ENCODE measurements around the gene MIF4GD. TPM values are rescaled to one million over a fixed set of nuclear protein-coding genes. Genes with fewer than 3 reads are reported as not detected.
"Not testable (repeated sequence)": the region's sequence is repeated elsewhere in the genome, so short reads cannot be mapped to it uniquely, and the experiment has no call there.

MIF4GD gene
- polyA plus RNA-seq, 1 donor = 23.2 TPM

DNA sequence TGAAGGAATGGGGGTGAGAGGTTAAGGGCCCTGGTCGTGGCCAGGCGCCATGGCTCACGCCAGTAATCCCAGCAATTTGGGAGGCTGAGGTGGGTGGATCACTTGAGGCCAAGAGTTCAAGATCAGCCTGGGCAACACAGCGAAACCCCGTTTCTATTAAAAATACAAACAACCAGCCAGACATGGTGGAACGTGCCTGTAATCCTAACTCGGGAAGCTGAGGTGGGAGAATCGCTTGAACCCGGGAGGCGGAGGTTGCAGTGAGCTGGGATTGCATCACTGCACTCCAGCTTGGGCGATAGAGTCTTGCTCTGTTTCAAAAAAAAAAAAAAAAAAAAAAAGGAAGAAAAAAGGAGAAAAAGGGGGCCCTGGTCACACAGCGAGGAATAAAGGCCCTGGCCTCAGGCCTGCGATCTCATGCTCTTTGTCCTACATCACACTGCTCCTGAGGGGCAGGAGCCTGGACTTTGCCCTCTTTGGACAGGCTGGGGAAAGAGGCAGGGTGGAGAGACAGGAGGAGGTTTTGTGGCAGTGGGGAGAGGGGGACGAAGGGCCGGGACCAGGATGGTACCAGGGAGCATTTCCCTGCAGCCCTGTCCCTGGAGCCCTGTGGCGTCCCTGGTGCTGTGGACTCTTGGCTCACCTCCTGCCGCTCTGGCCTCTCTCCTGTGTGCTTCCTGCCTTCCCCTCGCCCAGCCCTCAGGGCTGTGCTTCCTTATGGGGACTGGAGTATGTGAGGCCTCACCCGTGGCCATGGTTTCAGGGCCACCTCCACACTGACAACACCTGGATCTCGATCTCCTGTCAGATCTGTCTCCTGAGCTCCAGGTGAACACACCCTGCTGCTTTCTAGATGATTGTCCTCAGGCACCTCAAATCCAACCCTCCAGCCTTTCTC, 38.0 kb upstream of the MIF4GD start:
- H3K4me3 ChIP-seq (ENCODE audit: low read length) = no peak overlapping the region
- no CpG with 5 or more reads among the region's 20 CpGs for WGBS (ENCODE audit: insufficient coverage, low lambda C conversion rate)
- peak overlapping the region; percentile 90 for H3K27ac ChIP-seq (ENCODE audit: low read length)
- no peaks in the 10 kb centered on the region for H3K27me3 ChIP-seq (ENCODE audit: control insufficient read depth, insufficient read depth, low read length)
- no peaks in the 10 kb centered on the region for H3K36me3 ChIP-seq (ENCODE audit: control insufficient read depth, insufficient read depth, low read length)
- no peaks in the 10 kb centered on the region for H3K9me3 ChIP-seq (ENCODE audit: control insufficient read depth, low read depth, low read length)
- peaks cover 22% of the 10 kb centered on the region for H3K4me1 ChIP-seq (ENCODE audit: control insufficient read depth, insufficient read depth, low read length)
- peak; percentile 87 to 96 for DNase-seq

DNA sequence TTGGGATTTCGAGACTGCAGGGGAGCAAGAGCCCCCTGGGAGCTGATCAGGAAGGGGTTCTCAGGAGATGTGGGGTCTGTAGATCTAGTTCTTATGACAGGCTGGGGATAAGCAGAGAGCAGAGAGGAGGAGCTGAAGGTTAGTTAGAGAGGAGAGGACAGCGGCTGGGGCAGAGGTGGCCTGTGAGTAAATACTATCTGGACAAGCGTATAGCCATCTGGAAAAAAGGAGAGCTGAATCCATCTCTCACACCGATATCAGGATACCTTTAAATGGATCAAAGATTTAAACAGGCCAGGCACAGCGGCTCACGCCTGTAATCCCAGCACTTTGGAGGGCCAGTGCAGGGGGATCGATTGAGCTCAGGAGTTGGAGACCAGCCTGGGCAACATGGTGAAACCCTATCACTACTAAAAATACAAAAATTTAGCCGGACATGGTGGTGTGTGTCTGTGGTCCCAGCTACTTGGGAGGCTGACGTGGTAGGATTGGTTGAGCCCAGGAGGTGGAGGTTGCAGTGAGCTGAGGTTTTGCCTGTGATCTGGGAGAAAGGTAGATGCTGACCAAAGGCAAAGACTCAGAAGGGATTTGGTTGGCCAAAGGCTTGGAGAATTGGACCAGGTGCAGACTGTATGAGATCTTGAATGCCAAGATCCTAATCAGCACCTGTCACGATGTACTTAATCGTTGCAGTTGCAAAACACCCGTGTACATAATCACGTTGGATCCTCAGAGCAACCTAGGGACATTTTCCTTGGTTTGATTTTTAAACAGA, 37.1 kb upstream of the MIF4GD start:
- Histone ChIP-seq H3K36me3 (ENCODE audit: control insufficient read depth, insufficient read depth, low read length) (no peaks in the 10 kb centered on the region), H3K27ac (ENCODE audit: low read length) (peak overlapping the region; percentile 90), H3K27me3 (ENCODE audit: control insufficient read depth, insufficient read depth, low read length) (no peaks in the 10 kb centered on the region), H3K9me3 (ENCODE audit: control insufficient read depth, low read depth, low read length) (no peaks in the 10 kb centered on the region), H3K4me3 (ENCODE audit: low read length) (no peak overlapping the region), H3K4me1 (ENCODE audit: control insufficient read depth, insufficient read depth, low read length) (peaks cover 22% of the 10 kb centered on the region)
- WGBS (ENCODE audit: insufficient coverage, low lambda C conversion rate) = 100% methylated on average over 1 of the region's 13 CpGs
- no peak for DNase-seq

DNA sequence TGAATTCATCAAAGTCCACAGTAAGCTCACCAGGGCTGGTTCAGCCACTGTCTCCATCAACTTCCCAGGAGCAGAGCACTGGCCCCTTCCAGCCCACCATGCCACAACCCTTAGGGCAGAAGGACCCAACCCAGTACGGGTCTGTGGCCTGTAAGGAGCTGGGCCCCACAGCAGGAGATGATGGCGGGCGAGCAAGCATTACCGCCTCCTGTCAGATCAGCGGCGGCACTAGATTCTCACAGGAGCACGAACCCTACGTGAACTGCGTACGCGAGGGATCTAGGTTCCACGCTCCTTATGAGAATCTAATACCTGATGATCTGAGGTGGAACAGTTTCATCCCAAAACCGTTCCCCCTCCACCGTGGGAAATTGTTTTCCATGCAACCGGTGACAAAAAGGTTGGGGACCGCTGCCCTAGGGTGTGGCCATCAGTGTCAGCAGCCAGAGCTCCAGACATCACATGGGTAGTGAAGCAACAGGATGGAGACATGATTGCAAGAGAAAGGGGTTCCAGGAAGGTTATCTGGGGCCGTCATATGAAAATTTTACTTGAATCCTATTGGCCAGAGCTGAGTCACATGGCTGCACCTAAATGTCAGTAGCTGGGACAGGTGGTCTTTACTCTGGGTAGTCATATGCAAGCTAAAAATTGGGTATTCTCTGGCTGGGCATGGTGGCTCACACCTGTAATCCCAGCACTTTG, 30.6 kb upstream of the MIF4GD start:
- H3K9me3 ChIP-seq (ENCODE audit: control insufficient read depth, low read depth, low read length) = no peaks in the 10 kb centered on the region
- no peaks in the 10 kb centered on the region for H3K27me3 ChIP-seq (ENCODE audit: control insufficient read depth, insufficient read depth, low read length)
- WGBS (ENCODE audit: insufficient coverage, low lambda C conversion rate) = no CpG with 5 or more reads among the region's 17 CpGs
- H3K4me3 ChIP-seq (ENCODE audit: low read length) = no peak overlapping the region
- no peak for DNase-seq
- H3K27ac ChIP-seq (ENCODE audit: low read length) = no peak overlapping the region
- H3K4me1 ChIP-seq (ENCODE audit: control insufficient read depth, insufficient read depth, low read length) = no peaks in the 10 kb centered on the region
- H3K36me3 ChIP-seq (ENCODE audit: control insufficient read depth, insufficient read depth, low read length) = no peaks in the 10 kb centered on the region

DNA sequence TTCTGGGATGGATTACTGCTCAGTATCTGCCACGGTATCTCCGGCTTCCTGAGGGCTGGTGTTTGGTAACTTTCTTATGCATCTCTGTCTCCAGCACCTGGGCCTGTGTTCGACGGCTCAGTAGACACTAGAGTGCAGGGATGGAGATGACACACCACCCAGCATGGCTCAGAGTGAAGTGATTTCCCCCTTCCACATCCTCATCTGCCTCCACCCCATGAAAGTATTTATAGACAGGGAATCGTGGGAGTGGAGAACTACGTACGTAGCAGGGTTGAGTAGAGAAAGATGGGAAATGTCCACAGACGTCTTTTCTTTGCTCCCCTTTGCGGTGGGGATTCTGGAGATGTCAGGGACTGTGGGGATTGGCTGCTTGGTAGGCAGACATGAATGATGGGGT, 30.0 kb upstream of the MIF4GD start:
- WGBS (ENCODE audit: insufficient coverage, low lambda C conversion rate) = no CpG with 5 or more reads among the region's 9 CpGs
- Histone ChIP-seq H3K27me3 (ENCODE audit: control insufficient read depth, insufficient read depth, low read length) (no peaks in the 10 kb centered on the region), H3K4me1 (ENCODE audit: control insufficient read depth, insufficient read depth, low read length) (no peaks in the 10 kb centered on the region), H3K27ac (ENCODE audit: low read length) (no peak overlapping the region), H3K9me3 (ENCODE audit: control insufficient read depth, low read depth, low read length) (no peaks in the 10 kb centered on the region), H3K36me3 (ENCODE audit: control insufficient read depth, insufficient read depth, low read length) (no peaks in the 10 kb centered on the region), H3K4me3 (ENCODE audit: low read length) (no peak overlapping the region)
- DNase-seq = no peak

DNA sequence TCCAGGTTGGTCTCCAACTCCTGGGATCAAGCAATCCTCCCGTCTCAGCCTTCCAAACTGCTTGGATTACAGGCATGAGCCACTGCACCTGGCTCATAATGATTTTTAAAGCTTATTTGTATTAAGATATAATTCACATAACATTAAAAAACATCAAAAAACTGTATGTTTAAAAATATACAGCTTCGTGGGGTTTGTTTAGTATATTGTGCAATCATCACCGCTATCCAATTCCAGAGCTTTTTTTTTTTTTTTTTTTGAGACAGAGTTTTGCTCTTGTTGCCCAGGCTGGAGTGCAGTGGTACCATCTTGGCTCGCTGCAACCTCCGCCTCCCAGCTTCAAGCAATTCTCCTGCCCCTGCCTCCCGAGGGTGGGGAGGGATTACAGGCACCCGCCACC, 29.2 kb upstream of the MIF4GD start:
- no CpG with 5 or more reads among the region's 7 CpGs for WGBS (ENCODE audit: insufficient coverage, low lambda C conversion rate)
- Histone ChIP-seq H3K4me1 (ENCODE audit: control insufficient read depth, insufficient read depth, low read length) (peaks cover 7% of the 10 kb centered on the region), H3K9me3 (ENCODE audit: control insufficient read depth, low read depth, low read length) (no peaks in the 10 kb centered on the region)

DNA sequence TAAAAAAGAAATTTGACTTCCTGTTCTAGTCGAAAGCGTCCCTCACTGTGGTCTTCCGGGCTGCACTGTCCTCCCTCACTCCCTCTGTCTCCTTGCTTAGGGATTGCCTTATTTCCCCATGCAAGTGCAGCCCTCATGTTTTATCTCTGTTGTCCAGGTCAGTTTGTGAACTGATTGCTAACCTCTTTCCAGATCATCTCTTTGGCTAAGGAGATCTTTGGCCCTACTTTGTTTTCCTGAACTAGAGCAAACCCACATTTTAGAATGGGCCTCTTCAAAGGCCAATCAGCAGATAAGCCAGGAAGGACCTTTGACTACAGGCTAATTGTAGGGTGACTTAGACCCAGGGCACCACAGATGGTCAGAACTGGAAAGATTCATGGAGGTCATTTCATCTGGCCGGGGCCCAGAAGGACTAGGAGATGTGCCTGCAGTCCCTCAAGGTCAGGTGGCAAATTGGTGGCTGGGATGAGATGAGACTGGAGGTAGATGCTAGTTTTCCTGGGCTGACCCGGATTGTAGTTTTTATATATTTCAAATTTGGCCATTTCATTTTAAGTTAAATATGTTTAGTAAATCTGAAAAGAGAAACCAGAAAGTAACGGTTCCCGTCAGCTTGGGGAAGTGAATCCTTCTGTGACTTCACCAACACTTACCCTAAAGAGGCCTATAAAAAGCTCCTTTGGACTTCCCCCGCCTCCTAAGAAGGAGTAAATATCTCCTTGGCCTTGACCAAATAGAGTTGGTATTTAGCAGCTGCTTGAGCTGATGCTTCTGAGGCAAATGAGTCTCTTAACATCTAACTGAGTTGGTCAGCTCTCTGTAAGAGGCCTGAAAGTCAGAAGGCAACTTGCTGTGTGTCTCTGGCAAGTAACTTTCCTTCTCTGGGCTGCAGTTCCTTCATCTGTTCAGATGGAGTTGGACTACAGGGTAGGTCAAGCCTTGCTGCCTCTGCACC, 24.4 kb upstream of the MIF4GD start:
- H3K4me3 ChIP-seq (ENCODE audit: low read length) = no peak overlapping the region
- peak overlapping the region; percentile 27 for H3K27ac ChIP-seq (ENCODE audit: low read length)
- no peaks in the 10 kb centered on the region for H3K27me3 ChIP-seq (ENCODE audit: control insufficient read depth, insufficient read depth, low read length)
- peak; percentile 32 to 46 for DNase-seq
- peaks cover 15% of the 10 kb centered on the region for H3K4me1 ChIP-seq (ENCODE audit: control insufficient read depth, insufficient read depth, low read length)
- no peaks in the 10 kb centered on the region for H3K36me3 ChIP-seq (ENCODE audit: control insufficient read depth, insufficient read depth, low read length)
- no peaks in the 10 kb centered on the region for H3K9me3 ChIP-seq (ENCODE audit: control insufficient read depth, low read depth, low read length)
- WGBS (ENCODE audit: insufficient coverage, low lambda C conversion rate) = 71% methylated on average over 1 of the region's 8 CpGs

More for the DNA sequence above, 29.2 kb upstream of the MIF4GD start:
- no peaks in the 10 kb centered on the region for H3K36me3 ChIP-seq (ENCODE audit: control insufficient read depth, insufficient read depth, low read length)
- H3K27me3 ChIP-seq (ENCODE audit: control insufficient read depth, insufficient read depth, low read length) = no peaks in the 10 kb centered on the region
- H3K27ac ChIP-seq (ENCODE audit: low read length) = no peak overlapping the region
- no peak overlapping the region for H3K4me3 ChIP-seq (ENCODE audit: low read length)
- DNase-seq = no peak

DNA sequence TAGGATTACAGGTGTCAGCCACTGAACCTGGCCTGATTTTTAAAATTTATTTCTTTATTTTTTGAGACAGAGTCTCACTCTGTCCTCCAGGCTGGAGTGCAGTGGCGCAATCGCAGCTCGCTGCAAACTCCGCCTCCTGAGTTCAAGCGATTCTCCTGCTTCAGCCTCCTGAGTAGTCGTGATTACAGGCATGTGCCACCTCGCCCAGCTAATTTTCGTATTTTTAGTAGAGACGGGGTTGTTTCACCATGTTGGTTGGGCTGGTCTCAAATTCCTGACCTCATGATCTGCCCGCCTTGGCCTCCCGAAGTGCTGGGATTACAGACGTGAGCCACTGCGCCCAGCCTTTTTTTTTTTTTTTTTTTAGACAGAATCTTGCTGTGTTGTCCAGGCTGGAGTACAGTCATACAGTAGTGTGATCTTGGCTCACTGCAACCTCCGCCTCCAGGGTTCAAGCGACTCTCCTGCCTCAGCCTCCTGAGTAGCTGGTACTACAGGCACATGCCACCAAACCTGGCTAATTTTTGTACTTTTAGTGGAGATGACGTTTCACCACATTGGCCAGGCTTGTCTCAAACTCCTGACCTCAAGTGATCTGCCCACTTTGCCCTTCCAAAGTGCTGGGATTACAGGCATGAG, 21.9 kb upstream of the MIF4GD start:
- not testable (repeated sequence) for H3K9me3 ChIP-seq (ENCODE audit: control insufficient read depth, low read depth, low read length); DNase-seq; H3K36me3 ChIP-seq (ENCODE audit: control insufficient read depth, insufficient read depth, low read length); H3K27ac ChIP-seq (ENCODE audit: low read length); H3K27me3 ChIP-seq (ENCODE audit: control insufficient read depth, insufficient read depth, low read length); H3K4me3 ChIP-seq (ENCODE audit: low read length)
- H3K4me1 ChIP-seq (ENCODE audit: control insufficient read depth, insufficient read depth, low read length) = peaks cover 22% of the 10 kb centered on the region
- WGBS (ENCODE audit: insufficient coverage, low lambda C conversion rate) = no CpG with 5 or more reads among the region's 16 CpGs

DNA sequence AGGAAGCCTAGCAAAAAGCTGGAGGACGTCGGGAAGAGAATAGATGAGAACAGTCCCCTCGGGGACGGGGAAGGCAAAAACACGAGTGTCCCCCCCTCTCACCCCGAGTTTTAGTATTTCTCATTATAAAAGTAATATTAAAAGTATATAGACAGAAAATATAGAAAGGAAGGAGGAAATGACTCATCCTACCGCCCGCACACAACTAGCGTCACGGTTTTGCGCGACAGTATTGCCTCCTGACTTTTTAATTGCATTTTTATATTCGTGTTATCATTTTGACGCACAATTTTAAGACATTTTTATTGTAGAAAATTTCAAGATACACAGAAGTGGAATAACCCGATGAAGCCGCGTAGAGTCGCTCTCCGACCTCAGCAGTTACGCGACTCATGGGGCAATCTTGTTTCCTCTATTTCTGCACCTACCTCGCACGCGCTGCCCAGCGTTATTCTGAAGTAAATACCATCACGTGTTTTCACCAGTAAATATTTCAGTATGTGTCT, 18.9 kb upstream of the MIF4GD start:
- Histone ChIP-seq H3K9me3 (ENCODE audit: control insufficient read depth, low read depth, low read length) (no peaks in the 10 kb centered on the region), H3K4me1 (ENCODE audit: control insufficient read depth, insufficient read depth, low read length) (peaks cover 13% of the 10 kb centered on the region), H3K4me3 (ENCODE audit: low read length) (peak overlapping the region; percentile 72), H3K27ac (ENCODE audit: low read length) (peak overlapping the region; percentile 75), H3K36me3 (ENCODE audit: control insufficient read depth, insufficient read depth, low read length) (peaks cover 8% of the 10 kb centered on the region), H3K27me3 (ENCODE audit: control insufficient read depth, insufficient read depth, low read length) (no peaks in the 10 kb centered on the region)
- peak; percentile 51 to 65 for DNase-seq
- no CpG with 5 or more reads among the region's 26 CpGs for WGBS (ENCODE audit: insufficient coverage, low lambda C conversion rate)

DNA sequence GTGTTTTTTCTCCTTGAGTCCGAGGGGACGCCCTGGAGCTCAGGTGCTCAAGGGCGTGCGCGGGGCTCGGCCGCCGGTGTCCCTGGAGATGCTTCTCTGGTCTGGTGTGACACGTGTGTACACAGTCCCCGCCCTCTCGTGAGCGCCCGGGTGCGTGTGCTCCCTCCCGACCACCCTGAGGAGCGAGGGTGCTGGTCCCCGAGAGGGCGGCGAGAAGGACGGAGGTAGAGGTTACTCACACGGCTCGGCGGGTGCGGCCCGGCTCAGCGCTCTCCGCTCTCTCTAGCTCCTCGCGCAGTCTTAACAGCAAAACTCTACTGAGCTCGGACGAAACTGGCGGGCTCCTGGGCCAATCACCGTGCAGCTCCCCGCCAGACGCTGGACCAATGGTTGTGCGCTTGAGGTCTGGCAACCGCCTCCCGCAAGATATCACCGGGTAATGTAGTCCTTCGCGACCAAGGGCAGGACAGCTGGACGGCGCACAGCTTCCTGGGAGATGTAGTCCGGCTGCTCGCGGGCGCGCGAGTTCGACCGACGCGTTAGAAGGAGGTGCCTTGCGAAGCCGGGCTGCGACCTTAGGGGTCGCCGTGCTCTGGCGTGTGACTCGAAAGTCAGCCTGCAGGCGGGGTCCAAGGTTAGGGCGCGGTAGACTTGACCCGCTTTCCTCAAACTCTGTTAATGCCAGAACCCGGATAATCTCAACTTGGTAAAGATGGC, 18.2 kb upstream of the MIF4GD start, which contains the start of gene SLC25A19:
TSS of gene SLC25A19 (minus strand) at position 319 of the 717 bp plus-strand sequence. CDS start 2,669 bp downstream, outside the sequence.
- H3K36me3 ChIP-seq (ENCODE audit: control insufficient read depth, insufficient read depth, low read length) = peaks cover 8% of the 10 kb centered on the region
- peak; percentile 99 for DNase-seq
- WGBS (ENCODE audit: insufficient coverage, low lambda C conversion rate) = no CpG with 5 or more reads among the region's 65 CpGs
- H3K9me3 ChIP-seq (ENCODE audit: control insufficient read depth, low read depth, low read length) = no peaks in the 10 kb centered on the region
- H3K4me1 ChIP-seq (ENCODE audit: control insufficient read depth, insufficient read depth, low read length) = peaks cover 8% of the 10 kb centered on the region
- H3K27me3 ChIP-seq (ENCODE audit: control insufficient read depth, insufficient read depth, low read length) = no peaks in the 10 kb centered on the region
- H3K27ac ChIP-seq (ENCODE audit: low read length) = peak within 1 kb of the TSS; percentile 75
- H3K4me3 ChIP-seq (ENCODE audit: low read length) = peak within 1 kb of the TSS; percentile 72
